ENCODE results near the gene KLF16. TPM values are rescaled to one million over a fixed set of nuclear protein-coding genes. Genes with fewer than 3 reads are reported as not detected.
A peak's percentile ranks its signal among the peaks of the same experiment; 100 is the strongest.

KLF16 gene
- total RNA-seq, 6 experiments from 2014 or later, result 37.7 to 48.3 (median 41.6) TPM

- DNase-seq, result peak; percentile 81
- H3K27ac Mint-ChIP-seq, result peak overlapping the region; percentile 72
- no peaks in the 10 kb centered on the region for H3K27me3 Mint-ChIP-seq (ENCODE audit: insufficient read depth)
- H3K9me3 Mint-ChIP-seq, result no peaks in the 10 kb centered on the region
- peaks cover 13% of the 10 kb centered on the region for H3K4me1 Mint-ChIP-seq (ENCODE audit: low read depth)
- no peak for TF ChIP-seq CTCF (IDR thresholded peaks at IDR 0.05)
- peak overlapping the region; percentile 76 for H3K4me3 Mint-ChIP-seq
- H3K36me3 Mint-ChIP-seq (ENCODE audit: low read depth), result 0 out of 2 replicates have a peak, but pooled peaks cover 7% of the 10 kb centered on the region
Observed at GRCh38 chr19:1863638-1864479, 480 bp upstream of the KLF16 start.

- Mint-ChIP-seq H3K4me3 (peak overlapping the region; percentile 92), H3K9me3 (no peaks in the 10 kb centered on the region), H3K27me3 (ENCODE audit: insufficient read depth) (no peaks in the 10 kb centered on the region; the same call in 1 of the 2 replicates), H3K4me1 (ENCODE audit: low read depth) (peaks cover 13% of the 10 kb centered on the region), H3K36me3 (ENCODE audit: low read depth) (0 out of 2 replicates have a peak, but pooled peaks cover 7% of the 10 kb centered on the region), H3K27ac (peak overlapping the region; percentile 79)
- no peak; the same call in 1 of the 2 replicates for TF ChIP-seq CTCF (IDR thresholded peaks at IDR 0.05)
- no peak for DNase-seq
Observed at GRCh38 chr19:1862424-1863327, 703 bp downstream of the KLF16 start.

DNA sequence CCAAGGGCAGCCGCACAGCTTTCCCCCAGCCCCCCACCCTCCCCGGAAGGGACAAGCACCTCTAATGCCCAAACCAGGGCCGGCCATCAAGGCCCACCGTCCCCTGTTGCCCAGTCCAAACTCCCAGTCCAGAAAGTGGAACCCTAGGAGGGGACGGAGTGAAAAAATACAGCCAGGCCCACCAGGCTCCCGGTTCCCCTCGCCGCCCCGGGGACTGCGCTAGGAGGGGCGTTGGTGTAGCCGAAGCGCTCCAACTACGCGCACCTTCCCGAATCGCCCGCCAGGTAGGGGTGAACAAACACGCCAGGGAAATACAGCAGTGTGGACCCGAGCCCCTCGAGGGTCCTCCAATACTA is 1.3 kb downstream of the KLF16 start:
- DNase-seq, result no peak
- Mint-ChIP-seq H3K9me3 (no peaks in the 10 kb centered on the region), H3K27ac (peak overlapping the region; percentile 79), H3K27me3 (ENCODE audit: insufficient read depth) (no peaks in the 10 kb centered on the region; the same call in 1 of the 2 replicates), H3K36me3 (ENCODE audit: low read depth) (0 out of 2 replicates have a peak, but pooled peaks cover 7% of the 10 kb centered on the region), H3K4me3 (peak overlapping the region; percentile 92), H3K4me1 (ENCODE audit: low read depth) (peaks cover 13% of the 10 kb centered on the region)
- TF ChIP-seq CTCF (IDR thresholded peaks at IDR 0.05), result no peak

- no peaks in the 10 kb centered on the region for H3K9me3 Mint-ChIP-seq
- H3K36me3 Mint-ChIP-seq (ENCODE audit: low read depth), result 0 out of 2 replicates have a peak, but pooled peaks cover 7% of the 10 kb centered on the region
- no peak for TF ChIP-seq CTCF (IDR thresholded peaks at IDR 0.05)
- H3K4me1 Mint-ChIP-seq (ENCODE audit: low read depth), result peaks cover 13% of the 10 kb centered on the region
- H3K27me3 Mint-ChIP-seq (ENCODE audit: insufficient read depth), result no peaks in the 10 kb centered on the region; the same call in 1 of the 2 replicates
- DNase-seq, result no peak
- H3K27ac Mint-ChIP-seq, result peak overlapping the region; percentile 79
- H3K4me3 Mint-ChIP-seq, result peak overlapping the region; percentile 92
Observed at GRCh38 chr19:1861599-1862031, 1.8 kb downstream of the KLF16 start.

- peak overlapping the region; percentile 79 for H3K27ac Mint-ChIP-seq
- no peak for DNase-seq
- H3K4me3 Mint-ChIP-seq, result peak overlapping the region; percentile 92
- no peaks in the 10 kb centered on the region; the same call in 1 of the 2 replicates for H3K27me3 Mint-ChIP-seq (ENCODE audit: insufficient read depth)
- TF ChIP-seq CTCF (IDR thresholded peaks at IDR 0.05), result no peak
- no peaks in the 10 kb centered on the region for H3K9me3 Mint-ChIP-seq
- peaks cover 18% of the 10 kb centered on the region for H3K4me1 Mint-ChIP-seq (ENCODE audit: low read depth)
- 0 out of 2 replicates have a peak, but pooled peaks cover 7% of the 10 kb centered on the region for H3K36me3 Mint-ChIP-seq (ENCODE audit: low read depth)
Observed at GRCh38 chr19:1860821-1861598, 2.4 kb downstream of the KLF16 start.

Data from HFFc6 (cell line).